Eye (tissue), 1 donor: Measurements from ENCODE around the gene HERC4.

Source experiments
- DNase-seq: peaks from one replicate; pipeline ENCODE4 v3.0.0-alpha.2; 2015

HERC4 gene

DNA sequence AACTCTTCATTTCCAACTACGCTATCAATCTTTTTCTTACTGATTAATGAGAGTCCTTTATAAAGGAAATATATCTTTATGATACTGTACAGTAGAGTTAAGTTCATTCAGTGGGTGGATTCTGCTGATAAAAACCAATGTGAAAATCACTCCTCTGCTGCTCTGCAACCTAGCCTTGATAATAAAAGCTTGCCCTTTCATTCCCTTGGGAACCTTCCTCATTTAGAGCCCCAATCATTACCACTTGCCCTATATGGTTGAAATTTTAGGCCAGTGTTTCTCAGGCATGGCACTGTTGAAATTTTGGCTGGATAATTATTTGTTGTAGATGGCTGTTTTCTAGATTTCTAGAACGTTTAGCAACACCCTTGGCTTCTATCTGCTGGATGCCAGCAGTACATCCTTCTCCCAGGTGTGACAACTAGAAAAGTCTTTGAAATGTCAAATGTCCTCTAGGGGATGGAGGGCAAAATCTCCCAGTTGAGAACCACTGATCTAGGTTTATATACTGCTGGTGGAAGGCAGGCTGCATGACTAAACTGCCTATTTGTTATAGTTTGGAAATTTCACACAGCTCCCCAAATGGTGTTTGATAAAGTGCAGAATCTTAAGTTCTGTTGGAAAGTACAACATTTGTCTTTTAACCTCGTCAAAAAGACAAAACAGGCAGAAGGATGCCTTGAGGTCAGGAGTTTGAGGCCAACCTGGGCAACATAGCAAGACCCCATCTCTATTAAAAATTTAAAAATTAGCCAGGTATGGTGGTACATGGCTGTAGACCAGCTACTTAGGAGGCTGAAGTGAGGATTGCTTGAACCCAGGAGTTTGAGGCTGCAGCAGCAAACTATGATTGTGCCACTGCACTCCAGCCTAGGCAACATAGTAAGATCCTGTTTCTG, 199.5 kb downstream of the HERC4 start:
- no peak for DNase-seq
